ENCODE data around the gene GDNF.

DNA sequence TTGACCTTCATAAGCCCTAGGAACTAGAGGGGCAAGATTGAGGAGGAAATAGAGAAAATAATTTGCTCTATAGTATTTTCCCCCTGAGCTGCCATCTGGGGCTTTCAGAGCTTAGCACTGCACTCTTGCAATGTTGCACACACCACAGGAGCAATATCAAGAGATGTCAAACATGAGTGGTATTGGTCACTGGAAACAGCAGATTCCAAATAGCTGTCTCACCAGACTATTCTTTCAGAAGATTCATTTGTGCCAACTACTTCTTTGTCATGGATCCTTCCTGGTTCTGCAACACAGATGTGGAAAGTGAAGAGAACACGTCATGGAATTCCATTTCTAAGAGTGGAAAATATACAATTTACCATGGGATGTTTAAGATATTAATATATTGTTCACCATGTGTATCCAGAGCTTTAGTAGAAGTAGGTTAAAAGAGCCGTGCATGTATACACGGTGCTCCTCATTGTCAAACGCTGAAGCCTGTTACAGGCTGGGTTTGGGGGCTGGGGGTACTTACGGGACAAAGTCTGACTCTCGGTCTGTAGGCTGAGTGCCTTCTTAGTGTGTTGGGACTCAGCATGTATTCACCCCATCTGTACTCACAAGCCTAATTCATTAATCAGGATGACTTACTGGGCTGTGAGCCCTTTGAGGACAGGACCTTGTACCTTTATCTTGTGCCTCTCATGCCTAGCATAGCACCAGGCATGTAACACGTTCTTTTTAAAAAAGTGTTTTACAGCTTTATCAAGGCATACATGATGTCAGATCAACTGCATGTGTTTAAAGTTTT lies 31.4 kb upstream of the GDNF start:
- TF ChIP-seq, protein P1, sequence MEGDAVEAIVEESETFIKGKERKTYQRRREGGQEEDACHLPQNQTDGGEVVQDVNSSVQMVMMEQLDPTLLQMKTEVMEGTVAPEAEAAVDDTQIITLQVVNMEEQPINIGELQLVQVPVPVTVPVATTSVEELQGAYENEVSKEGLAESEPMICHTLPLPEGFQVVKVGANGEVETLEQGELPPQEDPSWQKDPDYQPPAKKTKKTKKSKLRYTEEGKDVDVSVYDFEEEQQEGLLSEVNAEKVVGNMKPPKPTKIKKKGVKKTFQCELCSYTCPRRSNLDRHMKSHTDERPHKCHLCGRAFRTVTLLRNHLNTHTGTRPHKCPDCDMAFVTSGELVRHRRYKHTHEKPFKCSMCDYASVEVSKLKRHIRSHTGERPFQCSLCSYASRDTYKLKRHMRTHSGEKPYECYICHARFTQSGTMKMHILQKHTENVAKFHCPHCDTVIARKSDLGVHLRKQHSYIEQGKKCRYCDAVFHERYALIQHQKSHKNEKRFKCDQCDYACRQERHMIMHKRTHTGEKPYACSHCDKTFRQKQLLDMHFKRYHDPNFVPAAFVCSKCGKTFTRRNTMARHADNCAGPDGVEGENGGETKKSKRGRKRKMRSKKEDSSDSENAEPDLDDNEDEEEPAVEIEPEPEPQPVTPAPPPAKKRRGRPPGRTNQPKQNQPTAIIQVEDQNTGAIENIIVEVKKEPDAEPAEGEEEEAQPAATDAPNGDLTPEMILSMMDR (conservative IDR thresholded peaks at IDR 0.05): no peak
- TF ChIP-seq EZH2 (IDR thresholded peaks at IDR 0.05; ENCODE audit: low read depth): no peak
